Natural killer cell (primary cell): Measurements from ENCODE around the gene PLSCR3. TPM values are rescaled to one million over a fixed set of nuclear protein-coding genes. Genes with fewer than 3 reads are reported as not detected.

Source experiments
- ATAC-seq, 3 donors: fragments of 150-1000 bp in 2 of 3; fragments of 200-7000 bp in 1 of 3; cut with Tn5 transposase; 1 replicate in 1 of 3; 2 replicates in 2 of 3; pipeline ENCODE4 v1.10.0; 2021; ENCODE audit warnings: mild to moderate bottlenecking in 2 of 3, moderate library complexity in 2 of 3
- DNase-seq, 2 donors: peaks; one replicate each; pipeline versions ENCODE4 v3.0.0 to v3.0.0-alpha.2; 2013 to 2021; ENCODE audit warnings: mixed read lengths in 1 of 2
- H3K27ac ChIP-seq: one replicate; pipeline ENCODE4 v1.5.1; 2013; ENCODE audit warnings: mild to moderate bottlenecking, low read length
- H3K27me3 ChIP-seq: one replicate; pipeline ENCODE4 v1.6.1; 2013; ENCODE audit warnings: low read length; ENCODE audit not compliant: control insufficient read depth, insufficient read depth
- H3K36me3 ChIP-seq: one replicate; pipeline ENCODE4 v1.6.1; 2013; ENCODE audit warnings: low read length; ENCODE audit not compliant: control insufficient read depth, insufficient read depth
- H3K4me1 ChIP-seq: one replicate; pipeline ENCODE4 v1.6.1; 2013; ENCODE audit warnings: low read length; ENCODE audit not compliant: control insufficient read depth, insufficient read depth
- H3K4me3 ChIP-seq: one replicate; pipeline ENCODE4 v1.5.1; 2013; ENCODE audit warnings: low read length
- H3K9me3 ChIP-seq: one replicate; pipeline ENCODE4 v1.6.1; 2013; ENCODE audit warnings: low read length; ENCODE audit not compliant: control insufficient read depth, insufficient read depth
- H3K27ac Mint-ChIP-seq, 2 donors: one replicate each; pipeline ENCODE4 v1.8.0; 2022; ENCODE audit warnings: mild to moderate bottlenecking in 2 of 2, mixed read lengths in 2 of 2, moderate library complexity in 1 of 2
- H3K27me3 Mint-ChIP-seq, 2 donors: one replicate each; pipeline ENCODE4 v1.8.0; 2022; ENCODE audit warnings: low read depth in 2 of 2, mixed read lengths in 2 of 2
- H3K36me3 Mint-ChIP-seq: one replicate; pipeline ENCODE4 v1.8.0; 2022; ENCODE audit warnings: mixed read lengths
- H3K4me1 Mint-ChIP-seq, 2 donors: one replicate each; pipeline ENCODE4 v1.8.0; 2022; ENCODE audit warnings: mixed read lengths in 2 of 2
- H3K4me3 Mint-ChIP-seq: one replicate; pipeline ENCODE4 v1.8.0; 2022; ENCODE audit warnings: mild to moderate bottlenecking, moderate library complexity, mixed read lengths
- H3K9me3 Mint-ChIP-seq, 2 donors: one replicate each; pipeline ENCODE4 v1.8.0; 2022; ENCODE audit warnings: mixed read lengths in 2 of 2
- WGBS: methylation state at CpG from one replicate; pipeline ENCODE4 v1.1.7; 2013; ENCODE audit warnings: missing lambda C conversion rate; ENCODE audit not compliant: insufficient coverage; 5-methylcytosine and 5-hydroxymethylcytosine counted together
- intact Hi-C: fragments of 100-400 bp; cut with micrococcal nuclease; formaldehyde crosslinking; loops from one replicate; pipeline ENCODE4 v1.14.2; 2022
- total RNA-seq, 4 donors: library from RNA; stranded (reverse); fragments of 120-200 nt in 1 of 4; gene quantifications; one replicate each; pipeline versions ENCODE4 v1.2.3 to v1.2.4, GENCODE V29; 2013 to 2022
- TF ChIP-seq, protein P1 (sequence below): fragments of 200-600 bp; IDR thresholded peaks from one replicate; pipeline ENCODE4 v1.8.0; 2022; ENCODE audit warnings: antibody characterized with exemption

PLSCR3 gene
- total RNA-seq, 3 donors from 2014 or later (not counting 1 experiment from before 2014, with no cell fraction given) = 38.2 to 57.8 (median 47.0) TPM

DNA sequence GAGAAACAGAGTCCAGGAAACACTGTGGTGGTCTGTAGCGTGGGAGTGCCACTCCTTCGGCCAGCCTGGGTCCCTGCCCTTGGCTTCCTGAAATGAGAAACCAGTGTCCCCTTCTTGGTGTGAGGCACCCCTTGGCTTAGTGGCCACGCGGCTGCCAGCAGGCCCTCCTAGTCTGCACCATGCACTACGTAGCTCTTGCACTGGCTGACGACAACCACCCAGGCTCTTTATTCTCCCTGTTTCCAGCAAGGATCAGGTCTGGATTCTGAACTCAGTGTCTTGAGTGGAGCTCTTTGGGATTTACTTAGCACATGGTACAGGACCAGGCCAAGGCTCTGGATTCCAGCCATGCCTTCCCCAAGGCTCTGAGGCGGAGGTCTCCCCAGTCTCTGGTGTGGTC is 33.2 kb upstream of the PLSCR3 start:
- 96% methylated on average over 7 of the region's 7 CpGs for WGBS
- Histone ChIP-seq H3K4me3 (no peak overlapping the region), H3K36me3 (no peaks in the 10 kb centered on the region), H3K4me1 (no peaks in the 10 kb centered on the region), H3K27ac (no peak overlapping the region), H3K27me3 (no peaks in the 10 kb centered on the region), H3K9me3 (no peaks in the 10 kb centered on the region)
- H3K4me1 Mint-ChIP-seq = no peaks in the 10 kb centered on the region
- no peaks in the 10 kb centered on the region for H3K27me3 Mint-ChIP-seq
- no peak for DNase-seq
- no peaks in the 10 kb centered on the region for H3K36me3 Mint-ChIP-seq
- H3K4me3 Mint-ChIP-seq = no peak overlapping the region
- TF ChIP-seq, protein P1, sequence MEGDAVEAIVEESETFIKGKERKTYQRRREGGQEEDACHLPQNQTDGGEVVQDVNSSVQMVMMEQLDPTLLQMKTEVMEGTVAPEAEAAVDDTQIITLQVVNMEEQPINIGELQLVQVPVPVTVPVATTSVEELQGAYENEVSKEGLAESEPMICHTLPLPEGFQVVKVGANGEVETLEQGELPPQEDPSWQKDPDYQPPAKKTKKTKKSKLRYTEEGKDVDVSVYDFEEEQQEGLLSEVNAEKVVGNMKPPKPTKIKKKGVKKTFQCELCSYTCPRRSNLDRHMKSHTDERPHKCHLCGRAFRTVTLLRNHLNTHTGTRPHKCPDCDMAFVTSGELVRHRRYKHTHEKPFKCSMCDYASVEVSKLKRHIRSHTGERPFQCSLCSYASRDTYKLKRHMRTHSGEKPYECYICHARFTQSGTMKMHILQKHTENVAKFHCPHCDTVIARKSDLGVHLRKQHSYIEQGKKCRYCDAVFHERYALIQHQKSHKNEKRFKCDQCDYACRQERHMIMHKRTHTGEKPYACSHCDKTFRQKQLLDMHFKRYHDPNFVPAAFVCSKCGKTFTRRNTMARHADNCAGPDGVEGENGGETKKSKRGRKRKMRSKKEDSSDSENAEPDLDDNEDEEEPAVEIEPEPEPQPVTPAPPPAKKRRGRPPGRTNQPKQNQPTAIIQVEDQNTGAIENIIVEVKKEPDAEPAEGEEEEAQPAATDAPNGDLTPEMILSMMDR = no peak
- no peak overlapping the region for H3K27ac Mint-ChIP-seq
- ATAC-seq = no peak
- H3K9me3 Mint-ChIP-seq = no peaks in the 10 kb centered on the region
- intact Hi-C loops = no loop called here

DNA sequence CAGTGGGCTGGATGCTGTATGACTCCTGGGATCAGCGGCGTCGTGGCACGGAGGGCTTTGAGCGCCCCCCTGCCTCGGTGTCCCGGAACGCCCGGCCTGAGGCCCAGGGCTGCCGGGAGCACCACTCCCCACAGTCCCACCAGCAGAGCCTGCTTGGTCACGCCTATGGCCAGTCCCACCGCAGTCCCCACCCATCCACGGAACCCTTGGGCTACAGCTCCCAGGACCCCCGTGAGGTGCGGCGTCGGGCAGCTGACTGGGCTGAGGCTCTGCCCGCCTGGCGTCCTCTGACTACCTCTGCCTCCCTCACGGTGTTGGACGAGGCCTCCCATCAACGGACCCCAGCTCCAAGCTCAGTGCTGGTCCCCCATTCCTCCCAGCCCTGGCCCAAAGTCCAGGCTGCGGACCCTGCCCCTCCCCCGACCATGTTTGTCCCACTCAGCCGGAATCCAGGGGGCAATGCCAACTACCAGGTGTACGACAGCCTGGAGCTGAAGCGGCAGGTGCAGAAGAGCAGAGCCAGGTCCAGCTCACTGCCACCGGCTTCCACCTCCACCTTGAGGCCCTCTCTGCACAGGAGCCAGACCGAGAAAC is 32.7 kb upstream of the PLSCR3 start:
- H3K4me1 Mint-ChIP-seq = no peaks in the 10 kb centered on the region
- no peaks in the 10 kb centered on the region for H3K4me1 ChIP-seq
- 93% methylated on average over 29 of the region's 29 CpGs for WGBS

DNA sequence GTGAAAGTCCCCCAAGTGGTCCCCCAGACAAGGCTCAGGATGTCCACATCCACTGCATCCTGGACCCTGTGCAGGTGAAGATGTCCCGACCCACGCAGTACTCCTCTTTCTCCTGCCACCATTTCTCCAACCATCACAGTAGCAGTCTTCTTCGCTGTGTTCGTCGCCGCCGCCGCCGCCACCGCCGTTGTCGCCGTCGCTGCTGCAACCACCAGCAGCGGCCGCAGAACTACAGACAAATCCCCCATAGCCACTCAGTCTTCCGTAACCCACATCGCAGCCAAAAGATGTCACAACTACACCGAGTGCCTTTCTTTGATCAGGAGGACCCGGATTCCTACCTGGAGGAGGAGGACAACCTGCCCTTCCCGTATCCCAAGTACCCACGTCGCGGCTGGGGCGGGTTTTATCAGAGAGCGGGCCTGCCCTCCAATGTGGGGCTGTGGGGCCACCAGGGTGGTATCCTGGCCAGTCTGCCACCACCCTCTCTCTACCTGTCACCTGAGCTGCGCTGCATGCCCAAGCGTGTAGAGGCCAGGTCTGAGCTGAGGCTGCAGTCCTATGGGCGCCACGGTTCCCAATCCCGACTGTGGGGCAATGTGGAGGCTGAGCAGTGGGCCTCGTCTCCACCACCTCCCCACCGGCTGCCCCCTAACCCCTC is 32.0 kb upstream of the PLSCR3 start:
- no peaks in the 10 kb centered on the region for H3K9me3 ChIP-seq
- intact Hi-C loops = no loop called here
- DNase-seq (no peak), ATAC-seq (no peak)
- H3K27me3 ChIP-seq = no peaks in the 10 kb centered on the region
- H3K27me3 Mint-ChIP-seq = no peaks in the 10 kb centered on the region
- 94% methylated on average over 33 of the region's 33 CpGs for WGBS
- no peaks in the 10 kb centered on the region for H3K36me3 ChIP-seq
- H3K4me3 Mint-ChIP-seq = no peak overlapping the region
- H3K36me3 Mint-ChIP-seq = no peaks in the 10 kb centered on the region
- H3K27ac ChIP-seq = no peak overlapping the region
- H3K27ac Mint-ChIP-seq = no peak overlapping the region
- TF ChIP-seq, protein P1 = no peak
- H3K9me3 Mint-ChIP-seq = no peaks in the 10 kb centered on the region
- H3K4me3 ChIP-seq = no peak overlapping the region
- H3K4me1 Mint-ChIP-seq = no peaks in the 10 kb centered on the region
- H3K4me1 ChIP-seq = no peaks in the 10 kb centered on the region

More for the DNA sequence above, 32.7 kb upstream of the PLSCR3 start:
- DNase-seq (no peak), ATAC-seq (no peak)
- Histone ChIP-seq H3K27me3 (no peaks in the 10 kb centered on the region), H3K27ac (no peak overlapping the region), H3K9me3 (no peaks in the 10 kb centered on the region), H3K4me3 (no peak overlapping the region), H3K36me3 (no peaks in the 10 kb centered on the region)
- H3K36me3 Mint-ChIP-seq = no peaks in the 10 kb centered on the region
- intact Hi-C loops = no loop called here
- H3K4me3 Mint-ChIP-seq = no peak overlapping the region
- no peak overlapping the region for H3K27ac Mint-ChIP-seq
- TF ChIP-seq, protein P1 = no peak
- H3K27me3 Mint-ChIP-seq = no peaks in the 10 kb centered on the region
- H3K9me3 Mint-ChIP-seq = no peaks in the 10 kb centered on the region

- Mint-ChIP-seq H3K36me3 (no peaks in the 10 kb centered on the region), H3K27me3 (no peaks in the 10 kb centered on the region), H3K27ac (no peak overlapping the region), H3K4me1 (no peaks in the 10 kb centered on the region), H3K4me3 (no peak overlapping the region), H3K9me3 (no peaks in the 10 kb centered on the region)
- H3K4me3 ChIP-seq = no peak overlapping the region
- no peak for DNase-seq
- ATAC-seq = no peak
- H3K36me3 ChIP-seq = no peaks in the 10 kb centered on the region
- TF ChIP-seq, protein P1 = no peak
- H3K27me3 ChIP-seq = no peaks in the 10 kb centered on the region
- 92% methylated on average over 8 of the region's 8 CpGs for WGBS
- no peaks in the 10 kb centered on the region for H3K4me1 ChIP-seq
- intact Hi-C loops = no loop called here
- no peak overlapping the region for H3K27ac ChIP-seq
- no peaks in the 10 kb centered on the region for H3K9me3 ChIP-seq
Observed at GRCh38 chr17:7425756-7426155, 31.4 kb upstream of the PLSCR3 start.
